H1 (cell line): Measurements from ENCODE around the gene SLC45A1. TPM values are rescaled to one million over a fixed set of nuclear protein-coding genes. Genes with fewer than 3 reads are reported as not detected.

Experiments
- CTCF ChIA-PET: fragments of 300-600 bp; sonication (Branson Sonifier 250); formaldehyde crosslinking; loops from one replicate; lab custom pipeline; 2021; ENCODE audit not compliant: partially characterized antibody; lab: Charles Lee
- POLR2A ChIA-PET: fragments of 300-600 bp; sonication (Branson Sonifier 250); formaldehyde crosslinking; loops from one replicate; lab custom pipeline; 2021; ENCODE audit warnings: inconsistent platforms; ENCODE audit not compliant: partially characterized antibody; lab: Charles Lee
- DNase-seq, 2 experiments: peaks; one replicate each; pipeline versions ENCODE4 v3.0.0 to v3.0.0-alpha.2; 2010 to 2022; ENCODE audit warnings: low spot score in 2 of 2, low read depth in 1 of 2, mixed read lengths in 1 of 2
- FAIRE-seq: peaks from 2 replicates; lab custom pipeline; 2011; peaks lifted over from hg19 to GRCh38; lab: Jason Lieb, UNC
- H2AFZ ChIP-seq: 2 replicates; pipeline ENCODE4 v1.8.1; 2012; ENCODE audit warnings: low read length, inconsistent platforms
- H2AK5ac ChIP-seq: 2 replicates; pipeline ENCODE4 v1.6.1; 2013; ENCODE audit warnings: low read depth, low read length
- H2BK120ac ChIP-seq: replicated peaks from 2 replicates; pipeline ENCODE3; 2013; ENCODE audit warnings: low read depth, low read length, inconsistent platforms
- H2BK12ac ChIP-seq: 2 replicates; pipeline ENCODE4 v1.6.1; 2013; ENCODE audit warnings: low read depth, low read length
- H2BK15ac ChIP-seq: 2 replicates; pipeline ENCODE4 v1.6.1; 2013; ENCODE audit warnings: low read length
- H2BK20ac ChIP-seq: 2 replicates; pipeline ENCODE4 v1.6.1; 2013; ENCODE audit warnings: low read length
- H2BK5ac ChIP-seq: 2 replicates; pipeline ENCODE4 v1.6.1; 2013; ENCODE audit warnings: low read depth, low read length
- H3K14ac ChIP-seq: 2 replicates; pipeline ENCODE4 v1.6.1; 2013; ENCODE audit warnings: inconsistent platforms; ENCODE audit not compliant: insufficient read length
- H3K18ac ChIP-seq: 2 replicates; pipeline ENCODE4 v1.6.1; 2013; ENCODE audit warnings: low read length; ENCODE audit errors: extremely low read depth
- H3K23ac ChIP-seq: 2 replicates; pipeline ENCODE4 v1.6.1; 2013; ENCODE audit warnings: inconsistent platforms; ENCODE audit not compliant: insufficient read length
- H3K23me2 ChIP-seq: 2 replicates; pipeline ENCODE4 v1.6.1; 2013; ENCODE audit warnings: low read depth, low read length
- H3K27ac ChIP-seq: 2 replicates; pipeline ENCODE4 v1.6.1; 2011; ENCODE audit warnings: low read depth, low read length, inconsistent platforms
- H3K27me3 ChIP-seq, 4 experiments: replicated peaks in 1 of 4; 1 replicate in 1 of 4; 2 replicates in 3 of 4; pipeline versions ENCODE4 v1.6.1 to v1.8.1; 2011 to 2013; ENCODE audit warnings: low read length in 3 of 4, mild to moderate bottlenecking in 3 of 4, inconsistent platforms in 2 of 4, mixed read lengths in 2 of 4, moderate library complexity in 1 of 4; ENCODE audit not compliant: control insufficient read depth in 3 of 4, insufficient read depth in 3 of 4; ENCODE audit errors: extremely low read depth in 1 of 4
- H3K36me3 ChIP-seq, 4 experiments: 2 replicates each; pipeline versions ENCODE4 v1.6.1 to v1.8.1; 2011 to 2013; ENCODE audit warnings: mild to moderate bottlenecking in 4 of 4, low read length in 3 of 4, moderate library complexity in 2 of 4, control low read depth in 1 of 4, inconsistent platforms in 1 of 4; ENCODE audit not compliant: insufficient read depth in 4 of 4, control insufficient read depth in 2 of 4
- H3K4ac ChIP-seq: replicated peaks from 2 replicates; pipeline ENCODE3; 2013; ENCODE audit warnings: low read length, low read depth, mixed read lengths, inconsistent platforms; ENCODE audit not compliant: insufficient read length
- H3K4me1 ChIP-seq, 4 experiments: replicated peaks in 1 of 4; 1 replicate in 1 of 4; 2 replicates in 3 of 4; pipeline versions ENCODE4 v1.6.1 to v1.8.1; 2011 to 2013; ENCODE audit warnings: low read length in 3 of 4, inconsistent platforms in 2 of 4, mixed read lengths in 1 of 4; ENCODE audit not compliant: insufficient read depth in 4 of 4, control insufficient read depth in 3 of 4
- H3K4me2 ChIP-seq, 2 experiments: 2 replicates each; pipeline versions ENCODE4 v1.6.1 to v1.8.1; 2011 to 2013; ENCODE audit warnings: low read depth in 2 of 2, low read length in 2 of 2, control low read depth in 1 of 2, inconsistent platforms in 1 of 2, mild to moderate bottlenecking in 1 of 2; ENCODE audit not compliant: insufficient read depth in 1 of 2
- H3K4me3 ChIP-seq, 4 experiments: fragments of 200-600, 300-600 bp in 1 of 4; sonication (generic), shearing (Covaris generic), sonication (Bioruptor Twin) in 1 of 4; 2 replicates each; pipeline versions ENCODE4 v1.5.1 to v1.8.1; 2011 to 2016; ENCODE audit warnings: low read length in 4 of 4, low read depth in 3 of 4, control low read depth in 2 of 4, inconsistent platforms in 2 of 4, mild to moderate bottlenecking in 2 of 4, mixed read lengths in 1 of 4, moderate library complexity in 1 of 4; ENCODE audit not compliant: insufficient read depth in 2 of 4; ENCODE audit errors: extremely low read depth in 1 of 4
- H3K56ac ChIP-seq: replicated peaks from 2 replicates; pipeline ENCODE3; 2013; ENCODE audit warnings: low read depth, mild to moderate bottlenecking, mixed read lengths, low read length, inconsistent platforms; ENCODE audit not compliant: insufficient read length
- H3K79me1 ChIP-seq: 2 replicates; pipeline ENCODE4 v1.6.1; 2013; ENCODE audit warnings: low read depth, low read length, control low read depth
- H3K79me2 ChIP-seq, 2 experiments: 2 replicates each; pipeline versions ENCODE4 v1.6.1 to v1.8.1; 2012 to 2013; ENCODE audit warnings: low read length in 2 of 2, mild to moderate bottlenecking in 2 of 2, inconsistent platforms in 1 of 2; ENCODE audit not compliant: insufficient read depth in 2 of 2, control insufficient read depth in 1 of 2
- H3K9ac ChIP-seq, 4 experiments: replicated peaks in 1 of 4; 1 replicate in 1 of 4; 2 replicates in 3 of 4; pipeline versions ENCODE4 v1.6.1 to v1.8.1; 2011 to 2013; ENCODE audit warnings: low read depth in 3 of 4, low read length in 3 of 4, control low read depth in 2 of 4, mild to moderate bottlenecking in 2 of 4, moderate library complexity in 2 of 4, inconsistent platforms in 1 of 4; ENCODE audit errors: extremely low read depth in 1 of 4
- H3K9me3 ChIP-seq, 2 experiments: 2 replicates each; pipeline versions ENCODE4 v1.6.1 to v1.8.1; 2012 to 2013; ENCODE audit warnings: mild to moderate bottlenecking in 2 of 2, moderate library complexity in 2 of 2, control low read depth in 1 of 2, inconsistent platforms in 1 of 2, low read depth in 1 of 2, low read length in 1 of 2, mixed read lengths in 1 of 2; ENCODE audit not compliant: insufficient read depth in 2 of 2
- H4K20me1 ChIP-seq, 2 experiments: replicated peaks in 1 of 2; 2 replicates each; pipeline versions ENCODE3 to v1.8.1; 2011 to 2013; ENCODE audit warnings: inconsistent platforms in 2 of 2, low read length in 2 of 2, mild to moderate bottlenecking in 1 of 2; ENCODE audit not compliant: insufficient read depth in 2 of 2, control insufficient read depth in 1 of 2
- H4K5ac ChIP-seq: 2 replicates; pipeline ENCODE4 v1.6.1; 2013; ENCODE audit warnings: low read length, low read depth, mixed read lengths, inconsistent platforms; ENCODE audit not compliant: insufficient read length
- H4K8ac ChIP-seq: 2 replicates; pipeline ENCODE4 v1.8.0; 2013; ENCODE audit warnings: mild to moderate bottlenecking, moderate library complexity, low read length, inconsistent platforms; ENCODE audit not compliant: insufficient read depth; ENCODE audit errors: extremely low read depth
- H4K91ac ChIP-seq: replicated peaks from 2 replicates; pipeline ENCODE3; 2013; ENCODE audit warnings: low read length, mixed read lengths, inconsistent platforms; ENCODE audit not compliant: insufficient read length
- ASH2L ChIP-seq: fragments of 200-600, 300-600 bp; sonication (generic); IDR thresholded peaks from one replicate; pipeline ENCODE4 v1.7.1; 2017; ENCODE audit warnings: low read length
- ATF3 ChIP-seq: IDR thresholded peaks from 2 replicates; pipeline ENCODE4 v1.6.1; 2011; ENCODE audit warnings: low read depth, mild to moderate bottlenecking, low read length; ENCODE audit not compliant: insufficient read depth
- HDAC6 ChIP-seq: IDR thresholded peaks from one replicate; pipeline ENCODE4 v1.7.1; 2012; ENCODE audit warnings: low read depth, mild to moderate bottlenecking, inconsistent platforms, low read length, moderate library complexity
- NRF1 ChIP-seq: IDR thresholded peaks from 2 replicates; pipeline ENCODE4 v1.6.1; 2011; ENCODE audit warnings: mild to moderate bottlenecking, low read depth, low read length, improper control_type of control experiment
- SIX5 ChIP-seq: IDR thresholded peaks from 2 replicates; pipeline ENCODE4 v1.6.1; 2011; ENCODE audit warnings: mild to moderate bottlenecking, low read depth, low read length
- USF2 ChIP-seq: IDR thresholded peaks from 2 replicates; pipeline ENCODE4 v1.6.1; 2011; ENCODE audit warnings: low read length, improper control_type of control experiment
- YY1 ChIP-seq: IDR thresholded peaks from 2 replicates; pipeline ENCODE4 v1.6.1; 2011; ENCODE audit warnings: low read depth, mild to moderate bottlenecking, low read length
- WGBS, 2 experiments: shearing (Covaris generic) in 1 of 2; methylation state at CpG; one replicate each; pipeline versions ENCODE4 v1.1.6 to v1.1.7; 2013 to 2015; ENCODE audit warnings: low lambda C conversion rate in 2 of 2, mixed read lengths in 2 of 2, inconsistent platforms in 1 of 2, low coverage in 1 of 2, missing lambda C conversion rate in 1 of 2; ENCODE audit not compliant: insufficient replicate concordance in 2 of 2, insufficient coverage in 1 of 2, insufficient read length in 1 of 2; ENCODE audit errors: extremely low coverage in 1 of 2, missing lambda C conversion rate in 1 of 2; 5-methylcytosine and 5-hydroxymethylcytosine counted together
- polyA plus RNA-seq, 7 experiments: library from polyadenylated mRNA; depleted of rRNA in 3 of 7; stranded (reverse) in 5 of 7; unstranded in 2 of 7; fragments of >200 nt in 5 of 7; fragments of 200-250 nt in 2 of 7; gene quantifications; 1 replicate in 5 of 7; 2 replicates in 1 of 7; 4 replicates in 1 of 7; pipeline versions ENCODE4 v1.2.1 to v1.2.3, GENCODE V29; 2011 to 2013; ENCODE audit warnings: missing spikeins in 2 of 7, mixed read lengths in 2 of 7
- total RNA-seq: library from RNA; stranded (reverse); fragmentation: NEBNext Ultra II Directional; extraction: Animal tissue kit (Norgen Biotek cat#: 25700); gene quantifications from 2 replicates; pipeline ENCODE4 v1.2.1, GENCODE V29; 2021

The SLC45A1 gene
- total and polyA plus RNA-seq, 2 of the 8 experiments (the other 6 are each of a cell fraction or from before 2014, with no cell fraction given) = 1.0 to 1.7 TPM

GRCh38 chr1:8297245-8297644 is 20.7 kb upstream of the SLC45A1 start:
- Histone ChIP-seq H3K4me3 (no peak overlapping the region), H3K27me3 (no peaks in the 10 kb centered on the region), H4K5ac (no peak overlapping the region), H2BK5ac (no peak overlapping the region), H2AFZ (peak overlapping the region; percentile 83; the same call in 1 of the 2 replicates), H4K20me1 (no peaks in the 10 kb centered on the region), H3K4me1 (peaks cover 0 to 10% (median 2%) of the 10 kb centered on the region in 4 experiments; a peak in 2 of 7 replicates), H3K4ac (no peak overlapping the region), H2BK120ac (no peak overlapping the region), H3K23ac (no peak overlapping the region), H2AK5ac (no peak overlapping the region), H3K23me2 (no peaks in the 10 kb centered on the region), H3K14ac (no peak overlapping the region), H3K27ac (no peak overlapping the region), H3K56ac (no peak overlapping the region), H3K9me3 (no peaks in the 10 kb centered on the region), H3K4me2 (no peak overlapping the region), H3K79me1 (no peaks in the 10 kb centered on the region), H3K18ac (no peak overlapping the region), H4K8ac (no peak overlapping the region; the same call in 1 of the 2 replicates), H2BK15ac (no peak overlapping the region), H3K79me2 (no peaks in the 10 kb centered on the region), H2BK12ac (no peak overlapping the region), H4K91ac (no peak overlapping the region), H3K36me3 (no peaks in the 10 kb centered on the region), H2BK20ac (no peak overlapping the region), H3K9ac (no peak overlapping the region)
- WGBS, 2 experiments = 90% methylated on average over 4 of the region's 4 CpGs; no CpG with 5 or more reads in 1 of the 2 experiments
- ChIA-PET CTCF (interaction anchor here (0.6 to 1.6 kb wide), 4 partner anchors 17 to 537 kb away, joined by 3 to 5 read pairs (median 4); no protein-coding TSS in a partner anchor), POLR2A (interaction anchor here (0.7 kb wide), 2 partner anchors 62 to 263 kb away, joined by 3 to 4 read pairs; no protein-coding TSS in a partner anchor)
- no peak for FAIRE-seq
- DNase-seq = no peak
- TF ChIP-seq SIX5 (0 out of 2 replicates have a peak, but pooled peaks have one; percentile 16), ASH2L (no peak), YY1 (peak; percentile 56; the same call in 1 of the 2 replicates), USF2 (peak; percentile 24; the same call in 1 of the 2 replicates), NRF1 (no peak), ATF3 (0 out of 2 replicates have a peak, but pooled peaks have one; percentile 2), HDAC6 (no peak)
